HEK293 (cell line): ENCODE data around the gene CD276.

Source experiments
- EGR2 ChIP-seq: fragments of 450-650 bp; formaldehyde crosslinking; IDR thresholded peaks from 2 replicates; pipeline ENCODE4 v1.5.1; 2016; ENCODE audit warnings: low read depth, missing biosample characterization, missing genetic modification characterization
- FEZF1 ChIP-seq: fragments of 450-650 bp; formaldehyde crosslinking; IDR thresholded peaks from 2 replicates; pipeline ENCODE4 v1.5.1; 2016; ENCODE audit warnings: missing biosample characterization, missing genetic modification characterization
- OSR2 ChIP-seq: fragments of 450-650 bp; formaldehyde crosslinking; IDR thresholded peaks from 2 replicates; pipeline ENCODE4 v1.5.1; 2016; ENCODE audit warnings: missing biosample characterization, missing genetic modification characterization
- PRDM1 ChIP-seq: fragments of 450-650 bp; formaldehyde crosslinking; IDR thresholded peaks from 2 replicates; pipeline ENCODE4; 2016; ENCODE audit warnings: missing biosample characterization, missing genetic modification characterization
- SCRT1 ChIP-seq: fragments of 450-650 bp; formaldehyde crosslinking; IDR thresholded peaks from 2 replicates; pipeline ENCODE4 v1.5.1; 2016; ENCODE audit warnings: missing biosample characterization, missing genetic modification characterization, borderline replicate concordance
- SCRT2 ChIP-seq: fragments of 450-650 bp; formaldehyde crosslinking; IDR thresholded peaks from 2 replicates; pipeline ENCODE4 v1.5.1; 2016; ENCODE audit warnings: missing biosample characterization, missing genetic modification characterization
- TCF7L2 ChIP-seq: IDR thresholded peaks from 2 replicates; pipeline ENCODE4 v1.6.1; 2011; ENCODE audit warnings: low read depth, mild to moderate bottlenecking, inconsistent platforms, low read length, moderate library complexity, borderline replicate concordance
- ZBTB21 ChIP-seq: fragments of 450-650 bp; formaldehyde crosslinking; IDR thresholded peaks from 2 replicates; pipeline ENCODE4 v1.5.1; 2017; ENCODE audit warnings: missing biosample characterization, missing genetic modification characterization
- ZNF10 ChIP-seq: fragments of 450-650 bp; formaldehyde crosslinking; IDR thresholded peaks from 2 replicates; pipeline ENCODE4 v1.5.1; 2017; ENCODE audit warnings: missing biosample characterization, missing genetic modification characterization
- ZNF174 ChIP-seq: fragments of 450-650 bp; formaldehyde crosslinking; IDR thresholded peaks from 2 replicates; pipeline ENCODE4 v1.5.0; 2017; ENCODE audit warnings: missing biosample characterization, mild to moderate bottlenecking, missing genetic modification characterization
- ZNF394 ChIP-seq: fragments of 450-650 bp; formaldehyde crosslinking; IDR thresholded peaks from 2 replicates; pipeline ENCODE4 v1.5.1; 2016; ENCODE audit warnings: missing biosample characterization, missing genetic modification characterization, mild to moderate bottlenecking, moderate library complexity, borderline replicate concordance
- ZNF404 ChIP-seq: fragments of 450-650 bp; formaldehyde crosslinking; IDR thresholded peaks from 2 replicates; pipeline ENCODE4 v1.5.1; 2017; ENCODE audit warnings: missing biosample characterization, missing genetic modification characterization
- ZNF433 ChIP-seq: fragments of 450-650 bp; formaldehyde crosslinking; IDR thresholded peaks from 2 replicates; pipeline ENCODE4 v1.5.1; 2016; ENCODE audit warnings: missing biosample characterization, missing genetic modification characterization, low read depth
- ZNF544 ChIP-seq: fragments of 450-650 bp; formaldehyde crosslinking; IDR thresholded peaks from 2 replicates; pipeline ENCODE4 v1.5.0; 2017; ENCODE audit warnings: missing biosample characterization, missing genetic modification characterization
- ZNF585B ChIP-seq: fragments of 450-650 bp; formaldehyde crosslinking; IDR thresholded peaks from 2 replicates; pipeline ENCODE4 v1.5.1; 2016; ENCODE audit warnings: missing biosample characterization, missing genetic modification characterization
- ZNF610 ChIP-seq: fragments of 450-650 bp; formaldehyde crosslinking; IDR thresholded peaks from 2 replicates; pipeline ENCODE4 v1.5.1; 2016; ENCODE audit warnings: missing biosample characterization, missing genetic modification characterization, borderline replicate concordance
- ZNF843 ChIP-seq: fragments of 450-650 bp; formaldehyde crosslinking; IDR thresholded peaks from 2 replicates; pipeline ENCODE4 v1.5.1; 2016; ENCODE audit warnings: missing biosample characterization, missing genetic modification characterization
- ZSCAN16 ChIP-seq: fragments of 450-650 bp; formaldehyde crosslinking; IDR thresholded peaks from 2 replicates; pipeline ENCODE4 v1.5.1; 2016; ENCODE audit warnings: missing biosample characterization, missing genetic modification characterization
- TF ChIP-seq, protein P1 (sequence below): fragments of 450-650 bp; formaldehyde crosslinking; IDR thresholded peaks from 2 replicates; pipeline ENCODE4 v1.5.1; 2017; ENCODE audit warnings: missing biosample characterization, mild to moderate bottlenecking, missing genetic modification characterization, moderate library complexity
- TF ChIP-seq, protein P2 (sequence below): fragments of 450-650 bp; formaldehyde crosslinking; IDR thresholded peaks from 2 replicates; pipeline ENCODE4 v1.5.1; 2016; ENCODE audit warnings: missing biosample characterization, missing genetic modification characterization
- TF ChIP-seq, protein P3 (sequence below): fragments of 450-650 bp; IDR thresholded peaks from 2 replicates; pipeline ENCODE4 v1.5.1; 2018; ENCODE audit warnings: missing biosample characterization, mild to moderate bottlenecking, missing genetic modification characterization
- TF ChIP-seq, protein P4 (sequence below): fragments of 450-650 bp; formaldehyde crosslinking; optimal IDR thresholded peaks from 2 replicates; pipeline ENCODE3; 2016; ENCODE audit warnings: missing biosample characterization, mild to moderate bottlenecking, missing genetic modification characterization
- TF ChIP-seq, protein P5 (sequence below): fragments of 450-650 bp; formaldehyde crosslinking; IDR thresholded peaks from 2 replicates; pipeline ENCODE4 v1.5.1; 2017; ENCODE audit warnings: missing biosample characterization, missing genetic modification characterization
- TF ChIP-seq, protein P6 (sequence below): fragments of 450-650 bp; formaldehyde crosslinking; IDR thresholded peaks from 2 replicates; pipeline ENCODE4; 2016; ENCODE audit warnings: missing biosample characterization, missing genetic modification characterization
- TF ChIP-seq, protein P7 (sequence below): fragments of 450-650 bp; formaldehyde crosslinking; IDR thresholded peaks from 2 replicates; pipeline ENCODE4 v1.5.1; 2016; ENCODE audit warnings: missing biosample characterization, missing genetic modification characterization
- TF ChIP-seq, protein P8 (sequence below): fragments of 450-650 bp; formaldehyde crosslinking; IDR thresholded peaks from 2 replicates; pipeline ENCODE4 v1.5.1; 2016; ENCODE audit warnings: missing biosample characterization, missing genetic modification characterization

CD276 gene

DNA sequence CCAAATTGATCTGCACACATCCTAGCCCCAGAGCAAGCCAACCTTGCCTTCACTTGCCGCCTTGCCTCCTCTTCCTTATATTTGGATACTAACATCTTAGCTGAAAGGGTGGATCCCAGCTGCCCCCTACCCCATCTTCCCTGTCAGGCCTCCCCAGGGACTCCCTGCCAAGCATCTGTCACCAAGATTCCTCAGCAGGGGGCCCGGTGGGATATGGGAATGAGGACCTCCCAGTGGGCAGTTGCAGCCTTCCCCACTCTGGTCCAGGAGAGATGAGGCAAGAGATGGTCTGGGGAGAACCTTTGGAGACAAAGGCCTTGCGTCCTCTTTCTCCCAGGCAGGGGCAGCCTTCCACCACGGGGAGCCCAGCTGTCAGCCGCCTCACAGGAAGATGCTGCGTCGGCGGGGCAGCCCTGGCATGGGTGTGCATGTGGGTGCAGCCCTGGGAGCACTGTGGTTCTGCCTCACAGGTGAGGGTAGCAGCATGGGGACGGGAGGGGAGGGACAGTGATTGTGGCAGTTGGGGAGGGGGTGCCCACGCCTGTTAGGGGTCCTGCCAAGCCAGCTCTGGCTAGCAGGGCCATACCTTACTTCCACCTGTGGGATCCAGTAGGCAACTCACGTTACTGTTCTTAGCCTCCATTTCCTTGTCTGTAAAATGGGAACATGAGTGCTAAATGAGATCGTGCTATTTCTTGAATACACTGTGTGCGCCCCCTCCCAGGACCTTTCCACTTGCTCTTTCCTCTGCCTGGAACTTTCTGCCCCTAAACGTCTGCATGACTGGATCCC, 15.3 kb downstream of the CD276 start (continued):
- TF ChIP-seq EGR2 (tag by site-specific recombination) (peak; percentile 40; the same call in 1 of the 2 replicates), OSR2 (no peak), ZNF585B (tag by site-specific recombination) (no peak), SCRT1 (tag by site-specific recombination) (no peak), ZNF843 (tag by site-specific recombination) (no peak), PRDM1 (tag by site-specific recombination) (no peak), ZNF544 (tag by site-specific recombination) (no peak), ZNF394 (tag by site-specific recombination) (no peak), ZBTB21 (tag by site-specific recombination) (no peak), FEZF1 (tag by site-specific recombination) (no peak), ZNF433 (no peak), ZSCAN16 (tag by site-specific recombination) (no peak), ZNF174 (tag by site-specific recombination) (no peak), TCF7L2 (no peak), ZNF610 (tag by site-specific recombination) (no peak), ZNF404 (tag by site-specific recombination) (no peak), ZNF10 (tag by site-specific recombination) (no peak), SCRT2 (peak; percentile 23; the same call in 1 of the 2 replicates)
- TF ChIP-seq, protein P1, sequence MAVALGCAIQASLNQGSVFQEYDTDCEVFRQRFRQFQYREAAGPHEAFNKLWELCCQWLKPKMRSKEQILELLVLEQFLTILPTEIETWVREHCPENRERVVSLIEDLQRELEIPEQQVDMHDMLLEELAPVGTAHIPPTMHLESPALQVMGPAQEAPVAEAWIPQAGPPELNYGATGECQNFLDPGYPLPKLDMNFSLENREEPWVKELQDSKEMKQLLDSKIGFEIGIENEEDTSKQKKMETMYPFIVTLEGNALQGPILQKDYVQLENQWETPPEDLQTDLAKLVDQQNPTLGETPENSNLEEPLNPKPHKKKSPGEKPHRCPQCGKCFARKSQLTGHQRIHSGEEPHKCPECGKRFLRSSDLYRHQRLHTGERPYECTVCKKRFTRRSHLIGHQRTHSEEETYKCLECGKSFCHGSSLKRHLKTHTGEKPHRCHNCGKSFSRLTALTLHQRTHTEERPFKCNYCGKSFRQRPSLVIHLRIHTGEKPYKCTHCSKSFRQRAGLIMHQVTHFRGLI (tag by site-specific recombination), result no peak
- TF ChIP-seq, protein P2, sequence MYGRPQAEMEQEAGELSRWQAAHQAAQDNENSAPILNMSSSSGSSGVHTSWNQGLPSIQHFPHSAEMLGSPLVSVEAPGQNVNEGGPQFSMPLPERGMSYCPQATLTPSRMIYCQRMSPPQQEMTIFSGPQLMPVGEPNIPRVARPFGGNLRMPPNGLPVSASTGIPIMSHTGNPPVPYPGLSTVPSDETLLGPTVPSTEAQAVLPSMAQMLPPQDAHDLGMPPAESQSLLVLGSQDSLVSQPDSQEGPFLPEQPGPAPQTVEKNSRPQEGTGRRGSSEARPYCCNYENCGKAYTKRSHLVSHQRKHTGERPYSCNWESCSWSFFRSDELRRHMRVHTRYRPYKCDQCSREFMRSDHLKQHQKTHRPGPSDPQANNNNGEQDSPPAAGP, result peak; percentile 35; the same call in 1 of the 2 replicates
- TF ChIP-seq, protein P3, sequence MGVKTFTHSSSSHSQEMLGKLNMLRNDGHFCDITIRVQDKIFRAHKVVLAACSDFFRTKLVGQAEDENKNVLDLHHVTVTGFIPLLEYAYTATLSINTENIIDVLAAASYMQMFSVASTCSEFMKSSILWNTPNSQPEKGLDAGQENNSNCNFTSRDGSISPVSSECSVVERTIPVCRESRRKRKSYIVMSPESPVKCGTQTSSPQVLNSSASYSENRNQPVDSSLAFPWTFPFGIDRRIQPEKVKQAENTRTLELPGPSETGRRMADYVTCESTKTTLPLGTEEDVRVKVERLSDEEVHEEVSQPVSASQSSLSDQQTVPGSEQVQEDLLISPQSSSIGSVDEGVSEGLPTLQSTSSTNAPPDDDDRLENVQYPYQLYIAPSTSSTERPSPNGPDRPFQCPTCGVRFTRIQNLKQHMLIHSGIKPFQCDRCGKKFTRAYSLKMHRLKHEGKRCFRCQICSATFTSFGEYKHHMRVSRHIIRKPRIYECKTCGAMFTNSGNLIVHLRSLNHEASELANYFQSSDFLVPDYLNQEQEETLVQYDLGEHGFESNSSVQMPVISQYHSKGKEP (tag by site-specific recombination), result no peak
- TF ChIP-seq, protein P4, sequence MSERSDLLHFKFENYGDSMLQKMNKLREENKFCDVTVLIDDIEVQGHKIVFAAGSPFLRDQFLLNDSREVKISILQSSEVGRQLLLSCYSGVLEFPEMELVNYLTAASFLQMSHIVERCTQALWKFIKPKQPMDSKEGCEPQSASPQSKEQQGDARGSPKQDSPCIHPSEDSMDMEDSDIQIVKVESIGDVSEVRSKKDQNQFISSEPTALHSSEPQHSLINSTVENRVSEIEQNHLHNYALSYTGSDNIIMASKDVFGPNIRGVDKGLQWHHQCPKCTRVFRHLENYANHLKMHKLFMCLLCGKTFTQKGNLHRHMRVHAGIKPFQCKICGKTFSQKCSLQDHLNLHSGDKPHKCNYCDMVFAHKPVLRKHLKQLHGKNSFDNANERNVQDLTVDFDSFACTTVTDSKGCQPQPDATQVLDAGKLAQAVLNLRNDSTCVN (tag by site-specific recombination), result no peak
- TF ChIP-seq, protein P5, sequence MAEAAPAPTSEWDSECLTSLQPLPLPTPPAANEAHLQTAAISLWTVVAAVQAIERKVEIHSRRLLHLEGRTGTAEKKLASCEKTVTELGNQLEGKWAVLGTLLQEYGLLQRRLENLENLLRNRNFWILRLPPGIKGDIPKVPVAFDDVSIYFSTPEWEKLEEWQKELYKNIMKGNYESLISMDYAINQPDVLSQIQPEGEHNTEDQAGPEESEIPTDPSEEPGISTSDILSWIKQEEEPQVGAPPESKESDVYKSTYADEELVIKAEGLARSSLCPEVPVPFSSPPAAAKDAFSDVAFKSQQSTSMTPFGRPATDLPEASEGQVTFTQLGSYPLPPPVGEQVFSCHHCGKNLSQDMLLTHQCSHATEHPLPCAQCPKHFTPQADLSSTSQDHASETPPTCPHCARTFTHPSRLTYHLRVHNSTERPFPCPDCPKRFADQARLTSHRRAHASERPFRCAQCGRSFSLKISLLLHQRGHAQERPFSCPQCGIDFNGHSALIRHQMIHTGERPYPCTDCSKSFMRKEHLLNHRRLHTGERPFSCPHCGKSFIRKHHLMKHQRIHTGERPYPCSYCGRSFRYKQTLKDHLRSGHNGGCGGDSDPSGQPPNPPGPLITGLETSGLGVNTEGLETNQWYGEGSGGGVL (tag by site-specific recombination), result no peak
- TF ChIP-seq, protein P6, sequence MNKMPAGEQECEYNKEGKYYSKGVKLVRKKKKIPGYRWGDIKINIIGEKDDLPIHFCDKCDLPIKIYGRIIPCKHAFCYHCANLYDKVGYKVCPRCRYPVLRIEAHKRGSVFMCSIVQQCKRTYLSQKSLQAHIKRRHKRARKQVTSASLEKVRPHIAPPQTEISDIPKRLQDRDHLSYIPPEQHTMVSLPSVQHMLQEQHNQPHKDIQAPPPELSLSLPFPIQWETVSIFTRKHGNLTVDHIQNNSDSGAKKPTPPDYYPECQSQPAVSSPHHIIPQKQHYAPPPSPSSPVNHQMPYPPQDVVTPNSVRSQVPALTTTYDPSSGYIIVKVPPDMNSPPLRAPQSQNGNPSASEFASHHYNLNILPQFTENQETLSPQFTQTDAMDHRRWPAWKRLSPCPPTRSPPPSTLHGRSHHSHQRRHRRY (tag by site-specific recombination), result no peak
- TF ChIP-seq, protein P7, sequence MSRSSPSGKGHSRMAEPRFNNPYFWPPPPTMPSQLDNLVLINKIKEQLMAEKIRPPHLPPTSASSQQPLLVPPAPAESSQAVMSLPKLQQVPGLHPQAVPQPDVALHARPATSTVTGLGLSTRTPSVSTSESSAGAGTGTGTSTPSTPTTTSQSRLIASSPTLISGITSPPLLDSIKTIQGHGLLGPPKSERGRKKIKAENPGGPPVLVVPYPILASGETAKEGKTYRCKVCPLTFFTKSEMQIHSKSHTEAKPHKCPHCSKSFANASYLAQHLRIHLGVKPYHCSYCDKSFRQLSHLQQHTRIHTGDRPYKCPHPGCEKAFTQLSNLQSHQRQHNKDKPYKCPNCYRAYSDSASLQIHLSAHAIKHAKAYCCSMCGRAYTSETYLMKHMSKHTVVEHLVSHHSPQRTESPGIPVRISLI (tag by site-specific recombination), result no peak
- TF ChIP-seq, protein P8, sequence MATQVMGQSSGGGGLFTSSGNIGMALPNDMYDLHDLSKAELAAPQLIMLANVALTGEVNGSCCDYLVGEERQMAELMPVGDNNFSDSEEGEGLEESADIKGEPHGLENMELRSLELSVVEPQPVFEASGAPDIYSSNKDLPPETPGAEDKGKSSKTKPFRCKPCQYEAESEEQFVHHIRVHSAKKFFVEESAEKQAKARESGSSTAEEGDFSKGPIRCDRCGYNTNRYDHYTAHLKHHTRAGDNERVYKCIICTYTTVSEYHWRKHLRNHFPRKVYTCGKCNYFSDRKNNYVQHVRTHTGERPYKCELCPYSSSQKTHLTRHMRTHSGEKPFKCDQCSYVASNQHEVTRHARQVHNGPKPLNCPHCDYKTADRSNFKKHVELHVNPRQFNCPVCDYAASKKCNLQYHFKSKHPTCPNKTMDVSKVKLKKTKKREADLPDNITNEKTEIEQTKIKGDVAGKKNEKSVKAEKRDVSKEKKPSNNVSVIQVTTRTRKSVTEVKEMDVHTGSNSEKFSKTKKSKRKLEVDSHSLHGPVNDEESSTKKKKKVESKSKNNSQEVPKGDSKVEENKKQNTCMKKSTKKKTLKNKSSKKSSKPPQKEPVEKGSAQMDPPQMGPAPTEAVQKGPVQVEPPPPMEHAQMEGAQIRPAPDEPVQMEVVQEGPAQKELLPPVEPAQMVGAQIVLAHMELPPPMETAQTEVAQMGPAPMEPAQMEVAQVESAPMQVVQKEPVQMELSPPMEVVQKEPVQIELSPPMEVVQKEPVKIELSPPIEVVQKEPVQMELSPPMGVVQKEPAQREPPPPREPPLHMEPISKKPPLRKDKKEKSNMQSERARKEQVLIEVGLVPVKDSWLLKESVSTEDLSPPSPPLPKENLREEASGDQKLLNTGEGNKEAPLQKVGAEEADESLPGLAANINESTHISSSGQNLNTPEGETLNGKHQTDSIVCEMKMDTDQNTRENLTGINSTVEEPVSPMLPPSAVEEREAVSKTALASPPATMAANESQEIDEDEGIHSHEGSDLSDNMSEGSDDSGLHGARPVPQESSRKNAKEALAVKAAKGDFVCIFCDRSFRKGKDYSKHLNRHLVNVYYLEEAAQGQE (tag by site-specific recombination), result no peak
